PFSK-1 (cell line): ENCODE results near the gene VEPH1.

ENCODE experiments used
- FOXP2 ChIP-seq: optimal IDR thresholded peaks from 2 replicates; pipeline ENCODE3; 2011; ENCODE audit warnings: borderline replicate concordance, control low read depth, inconsistent platforms; ENCODE audit not compliant: insufficient read depth; ENCODE audit errors: extremely low read length, extremely low read depth
- POLR2AphosphoS5 ChIP-seq: IDR thresholded peaks from 2 replicates; pipeline ENCODE4 v1.6.1; 2012; ENCODE audit warnings: low read depth, mild to moderate bottlenecking, control low read depth, low read length, moderate library complexity

DNA sequence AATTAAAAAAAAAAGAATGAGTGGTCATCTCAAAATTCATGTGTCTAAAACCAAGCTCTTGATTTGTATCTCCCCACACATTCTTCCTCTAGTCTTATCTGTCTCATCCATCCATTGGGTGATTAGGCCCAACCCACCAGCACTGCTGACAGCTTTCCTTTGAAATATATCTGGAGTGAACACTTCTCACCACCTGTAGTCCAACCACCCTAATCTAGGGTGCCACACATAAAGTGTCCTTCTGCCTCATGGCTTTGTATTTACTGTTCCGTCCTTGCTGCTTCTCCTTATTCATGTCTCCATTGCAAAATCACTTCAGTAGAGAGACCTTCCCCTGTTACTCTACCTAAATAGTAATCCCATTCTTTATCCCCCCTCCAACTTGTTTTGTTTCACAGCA, 149.0 kb downstream of the VEPH1 start:
- no peak for TF ChIP-seq POLR2AphosphoS5
- no peak for TF ChIP-seq FOXP2
